Neural cell (in vitro differentiated cells): Measurements from ENCODE around the gene EFCAB13. TPM values are rescaled to one million over a fixed set of nuclear protein-coding genes. Genes with fewer than 3 reads are reported as not detected.

Experiments used
- H2AFZ ChIP-seq: fragments of 200-600, 300-800 bp; sonication (generic), shearing (Covaris generic); 2 replicates; pipeline ENCODE4 v1.6.0; 2014; ENCODE audit warnings: low read depth, mild to moderate bottlenecking, antibody characterized with exemption, low read length, moderate library complexity
- H3F3A ChIP-seq: fragments of 200-600 bp; shearing (Covaris generic); 2 replicates; pipeline ENCODE4 v1.6.1; 2016; ENCODE audit warnings: mild to moderate bottlenecking, moderate library complexity, mixed read lengths, antibody characterized with exemption, low read length; ENCODE audit not compliant: insufficient read depth, poor library complexity, severe bottlenecking
- H3K27ac ChIP-seq: fragments of 200-600, 300-800 bp; sonication (generic), shearing (Covaris generic); 2 replicates; pipeline ENCODE4 v1.5.1; 2014; ENCODE audit warnings: mild to moderate bottlenecking, low read length, moderate library complexity
- H3K27me3 ChIP-seq: fragments of 300-800, 200-600 bp; sonication (generic), shearing (Covaris generic); 2 replicates; pipeline ENCODE4 v1.6.0; 2014; ENCODE audit warnings: mild to moderate bottlenecking, low read depth, low read length, moderate library complexity; ENCODE audit not compliant: insufficient read depth
- H3K36me3 ChIP-seq: fragments of 300-800, 200-600 bp; sonication (generic), shearing (Covaris generic); 2 replicates; pipeline ENCODE4 v1.5.1; 2014; ENCODE audit warnings: mild to moderate bottlenecking, antibody characterized with exemption, low read length, moderate library complexity; ENCODE audit not compliant: insufficient read depth
- H3K4me2 ChIP-seq: fragments of 300-800, 200-600 bp; sonication (generic), shearing (Covaris generic); 2 replicates; pipeline ENCODE4 v1.6.0; 2014; ENCODE audit warnings: mild to moderate bottlenecking, low read length
- H3K4me3 ChIP-seq: fragments of 300-800, 200-600 bp; sonication (generic), shearing (Covaris generic); 2 replicates; pipeline ENCODE4 v1.5.1; 2014; ENCODE audit warnings: mild to moderate bottlenecking, low read length, moderate library complexity
- H3K79me2 ChIP-seq: fragments of 200-600 bp; shearing (Covaris generic); replicated peaks from 2 replicates; pipeline ENCODE4 v1.6.0; 2014; ENCODE audit warnings: mild to moderate bottlenecking, low read length, moderate library complexity; ENCODE audit not compliant: insufficient read depth
- H3K9ac ChIP-seq: fragments of 300-800, 200-600 bp; sonication (generic), shearing (Covaris generic); 2 replicates; pipeline ENCODE4 v1.6.1; 2016; ENCODE audit warnings: mild to moderate bottlenecking, low read length, mixed read lengths
- H3K9me2 ChIP-seq: fragments of 200-600 bp; shearing (Covaris generic); 2 replicates; pipeline ENCODE4 v1.6.1; 2016; ENCODE audit warnings: mild to moderate bottlenecking, low read length, mixed read lengths; ENCODE audit not compliant: insufficient read depth
- H3K9me3 ChIP-seq: fragments of 200-600, 300-800 bp; sonication (generic), shearing (Covaris generic); 2 replicates; pipeline ENCODE4 v1.6.1; 2016; ENCODE audit warnings: mild to moderate bottlenecking, mixed run types, low read length, moderate library complexity, mixed read lengths
- H4K20me1 ChIP-seq: fragments of 200-600 bp; shearing (Covaris generic); 2 replicates; pipeline ENCODE4 v1.6.1; 2016; ENCODE audit warnings: mild to moderate bottlenecking, mixed run types; ENCODE audit not compliant: insufficient read depth
- EP300 ChIP-seq: fragments of 450-650 bp; conservative IDR thresholded peaks from 2 replicates; pipeline ENCODE4 v1.6.1; 2014; ENCODE audit warnings: antibody characterized with exemption, mild to moderate bottlenecking, moderate library complexity; ENCODE audit not compliant: poor library complexity, severe bottlenecking
- EZH2 ChIP-seq: fragments of 200-600, 300-800 bp; shearing (Covaris generic), sonication (generic); IDR thresholded peaks from 2 replicates; pipeline ENCODE4 v1.6.1; 2014; ENCODE audit warnings: antibody characterized with exemption, low read length, borderline replicate concordance, mild to moderate bottlenecking; ENCODE audit not compliant: insufficient read depth, poor library complexity, severe bottlenecking
- MXI1 ChIP-seq: fragments of 450-650 bp; conservative IDR thresholded peaks from 2 replicates; pipeline ENCODE4 v1.6.1; 2014; ENCODE audit warnings: antibody characterized with exemption, mild to moderate bottlenecking; ENCODE audit not compliant: poor library complexity, severe bottlenecking
- POLR2AphosphoS5 ChIP-seq: IDR thresholded peaks from 2 replicates; pipeline ENCODE4 v1.6.1; 2012
- RAD21 ChIP-seq: fragments of 450-650 bp; conservative IDR thresholded peaks from 2 replicates; pipeline ENCODE4 v1.6.1; 2014; ENCODE audit warnings: antibody characterized with exemption, mild to moderate bottlenecking, moderate library complexity
- SMC3 ChIP-seq: fragments of 450-650 bp; conservative IDR thresholded peaks from 2 replicates; pipeline ENCODE4 v1.6.1; 2014; ENCODE audit warnings: antibody characterized with exemption, mild to moderate bottlenecking, moderate library complexity; ENCODE audit not compliant: poor library complexity
- TAF1 ChIP-seq: IDR thresholded peaks from 2 replicates; pipeline ENCODE4 v1.6.1; 2012; ENCODE audit warnings: low read depth
- polyA minus RNA-seq: library from RNA; depleted of rRNA, polyadenylated mRNA; stranded (reverse); fragments of >200 nt; gene quantifications from 2 replicates; pipeline ENCODE4 v1.2.3, GENCODE V29; 2014
- polyA plus RNA-seq: library from polyadenylated mRNA; depleted of rRNA; stranded (reverse); fragments of >200 nt; gene quantifications from 2 replicates; pipeline ENCODE4 v1.2.3, GENCODE V29; 2014
- TF ChIP-seq, protein P1 (sequence below): fragments of 450-650 bp; IDR thresholded peaks from 2 replicates; pipeline ENCODE4 v1.5.1; 2014; ENCODE audit warnings: antibody characterized with exemption, mild to moderate bottlenecking, moderate library complexity; ENCODE audit not compliant: poor library complexity, severe bottlenecking
- TF ChIP-seq, protein P2 (sequence below): IDR thresholded peaks from 2 replicates; pipeline ENCODE4 v1.6.1; 2012; ENCODE audit warnings: borderline replicate concordance

Gene EFCAB13, protein sequence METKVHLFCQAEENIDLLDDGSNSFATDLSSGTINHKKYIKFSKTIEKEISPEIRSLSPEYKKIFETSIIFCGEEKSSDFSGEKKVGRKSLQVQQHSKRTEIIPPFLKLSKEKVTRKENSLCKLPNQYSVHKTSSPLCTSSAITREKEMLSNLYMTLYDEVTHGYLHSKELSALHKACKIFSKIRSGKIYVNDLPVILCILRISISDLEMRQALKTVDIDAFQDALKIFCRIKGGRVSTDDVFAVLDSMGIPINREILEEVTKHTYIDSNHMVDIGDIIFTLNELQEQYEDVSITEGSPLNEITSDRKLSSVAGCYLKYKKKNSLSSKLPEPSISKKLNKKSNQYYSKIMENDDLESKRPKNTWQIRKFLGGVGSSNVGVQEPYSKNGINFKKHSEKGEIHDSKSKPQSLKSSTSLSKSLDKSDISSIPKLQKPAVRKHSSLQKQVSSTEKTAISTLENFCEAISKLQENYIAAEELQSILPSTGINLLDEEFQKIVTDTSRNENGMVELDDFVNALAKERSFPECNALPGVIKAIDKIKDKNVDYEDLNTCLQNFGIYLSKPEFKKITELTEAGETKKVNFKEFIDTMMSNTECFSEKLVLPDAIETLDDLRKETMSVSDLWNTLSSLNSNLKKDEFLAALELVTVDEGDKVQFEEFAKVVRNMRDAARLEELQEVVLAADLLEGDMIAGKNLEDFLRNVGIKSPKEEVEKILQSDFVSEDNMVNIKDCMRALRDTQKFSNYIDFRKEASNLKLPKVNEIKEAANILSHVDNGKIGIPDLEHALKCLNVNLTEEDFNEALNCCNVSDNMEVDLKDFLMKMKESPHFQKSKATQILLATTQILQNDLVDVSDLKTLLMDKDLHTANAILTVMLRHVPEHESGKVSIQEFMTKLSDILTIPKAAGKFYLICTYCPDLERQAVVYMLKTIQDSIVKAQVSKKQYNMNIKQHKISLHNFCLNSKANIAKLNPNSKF
- 2.2 and 4.3 TPM in 2 replicates for polyA plus RNA-seq
- polyA minus RNA-seq, result 1.2 and 2.5 TPM in 2 replicates

GRCh38 chr17:47323382-47324223 lies at the start of gene EFCAB13:
TSS of gene EFCAB13 (plus strand) at chr17:47323955. CDS start at chr17:47328354, 4,399 bp downstream.
- peaks cover 12% of the 10 kb centered on the region for H3K27me3 ChIP-seq
- peak within 1 kb of the TSS; percentile 34 for H2AFZ ChIP-seq
- peak within 1 kb of the TSS; percentile 36 for H3K9ac ChIP-seq
- no peaks in the 10 kb centered on the region for H3K9me2 ChIP-seq
- peaks cover 2% of the 10 kb centered on the region for H3K9me3 ChIP-seq
- TF ChIP-seq, protein P1, sequence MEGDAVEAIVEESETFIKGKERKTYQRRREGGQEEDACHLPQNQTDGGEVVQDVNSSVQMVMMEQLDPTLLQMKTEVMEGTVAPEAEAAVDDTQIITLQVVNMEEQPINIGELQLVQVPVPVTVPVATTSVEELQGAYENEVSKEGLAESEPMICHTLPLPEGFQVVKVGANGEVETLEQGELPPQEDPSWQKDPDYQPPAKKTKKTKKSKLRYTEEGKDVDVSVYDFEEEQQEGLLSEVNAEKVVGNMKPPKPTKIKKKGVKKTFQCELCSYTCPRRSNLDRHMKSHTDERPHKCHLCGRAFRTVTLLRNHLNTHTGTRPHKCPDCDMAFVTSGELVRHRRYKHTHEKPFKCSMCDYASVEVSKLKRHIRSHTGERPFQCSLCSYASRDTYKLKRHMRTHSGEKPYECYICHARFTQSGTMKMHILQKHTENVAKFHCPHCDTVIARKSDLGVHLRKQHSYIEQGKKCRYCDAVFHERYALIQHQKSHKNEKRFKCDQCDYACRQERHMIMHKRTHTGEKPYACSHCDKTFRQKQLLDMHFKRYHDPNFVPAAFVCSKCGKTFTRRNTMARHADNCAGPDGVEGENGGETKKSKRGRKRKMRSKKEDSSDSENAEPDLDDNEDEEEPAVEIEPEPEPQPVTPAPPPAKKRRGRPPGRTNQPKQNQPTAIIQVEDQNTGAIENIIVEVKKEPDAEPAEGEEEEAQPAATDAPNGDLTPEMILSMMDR, result peak; percentile 25
- peak; percentile 40 for TF ChIP-seq TAF1
- no peak for TF ChIP-seq EP300
- H3K4me2 ChIP-seq, result no peak within 1 kb of the TSS
- H3F3A ChIP-seq, result no peaks in the 10 kb centered on the region
- H3K79me2 ChIP-seq, result no peaks in the 10 kb centered on the region
- no peak within 1 kb of the TSS for H3K27ac ChIP-seq
- H4K20me1 ChIP-seq, result no peaks in the 10 kb centered on the region
- H3K36me3 ChIP-seq, result no peaks in the 10 kb centered on the region
- H3K4me3 ChIP-seq, result peak within 1 kb of the TSS; percentile 65

GRCh38 chr17:47274319-47275069 lies 49.3 kb upstream of the EFCAB13 start:
- no peak overlapping the region for H2AFZ ChIP-seq
- H3F3A ChIP-seq, result no peaks in the 10 kb centered on the region
- H3K4me2 ChIP-seq, result no peak overlapping the region
- no peaks in the 10 kb centered on the region for H3K9me2 ChIP-seq
- H3K79me2 ChIP-seq, result no peaks in the 10 kb centered on the region
- H3K36me3 ChIP-seq, result no peaks in the 10 kb centered on the region
- no peaks in the 10 kb centered on the region for H3K9me3 ChIP-seq
- H3K4me3 ChIP-seq, result no peak overlapping the region
- H3K9ac ChIP-seq, result no peak overlapping the region
- H3K27ac ChIP-seq, result no peak overlapping the region
- no peaks in the 10 kb centered on the region for H3K27me3 ChIP-seq
- TF ChIP-seq, protein P1, result no peak
- TF ChIP-seq TAF1 (no peak), EZH2 (no peak), MXI1 (no peak), RAD21 (no peak), POLR2AphosphoS5 (no peak), EP300 (no peak), SMC3 (no peak)
- TF ChIP-seq, protein P2, sequence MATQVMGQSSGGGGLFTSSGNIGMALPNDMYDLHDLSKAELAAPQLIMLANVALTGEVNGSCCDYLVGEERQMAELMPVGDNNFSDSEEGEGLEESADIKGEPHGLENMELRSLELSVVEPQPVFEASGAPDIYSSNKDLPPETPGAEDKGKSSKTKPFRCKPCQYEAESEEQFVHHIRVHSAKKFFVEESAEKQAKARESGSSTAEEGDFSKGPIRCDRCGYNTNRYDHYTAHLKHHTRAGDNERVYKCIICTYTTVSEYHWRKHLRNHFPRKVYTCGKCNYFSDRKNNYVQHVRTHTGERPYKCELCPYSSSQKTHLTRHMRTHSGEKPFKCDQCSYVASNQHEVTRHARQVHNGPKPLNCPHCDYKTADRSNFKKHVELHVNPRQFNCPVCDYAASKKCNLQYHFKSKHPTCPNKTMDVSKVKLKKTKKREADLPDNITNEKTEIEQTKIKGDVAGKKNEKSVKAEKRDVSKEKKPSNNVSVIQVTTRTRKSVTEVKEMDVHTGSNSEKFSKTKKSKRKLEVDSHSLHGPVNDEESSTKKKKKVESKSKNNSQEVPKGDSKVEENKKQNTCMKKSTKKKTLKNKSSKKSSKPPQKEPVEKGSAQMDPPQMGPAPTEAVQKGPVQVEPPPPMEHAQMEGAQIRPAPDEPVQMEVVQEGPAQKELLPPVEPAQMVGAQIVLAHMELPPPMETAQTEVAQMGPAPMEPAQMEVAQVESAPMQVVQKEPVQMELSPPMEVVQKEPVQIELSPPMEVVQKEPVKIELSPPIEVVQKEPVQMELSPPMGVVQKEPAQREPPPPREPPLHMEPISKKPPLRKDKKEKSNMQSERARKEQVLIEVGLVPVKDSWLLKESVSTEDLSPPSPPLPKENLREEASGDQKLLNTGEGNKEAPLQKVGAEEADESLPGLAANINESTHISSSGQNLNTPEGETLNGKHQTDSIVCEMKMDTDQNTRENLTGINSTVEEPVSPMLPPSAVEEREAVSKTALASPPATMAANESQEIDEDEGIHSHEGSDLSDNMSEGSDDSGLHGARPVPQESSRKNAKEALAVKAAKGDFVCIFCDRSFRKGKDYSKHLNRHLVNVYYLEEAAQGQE, result no peak
- no peaks in the 10 kb centered on the region for H4K20me1 ChIP-seq
